Measurements from ENCODE around the gene ATG9B.
"Not testable (repeated sequence)": the region's sequence is repeated elsewhere in the genome, so short reads cannot be mapped to it uniquely, and the experiment has no call there.

Gene ATG9B

GRCh38 chr7:151028131-151028947 lies 4.0 kb upstream of the ATG9B start, which contains the start of gene ABCB8:
TSS of gene ABCB8 (plus strand) at chr7:151028450. CDS start at chr7:151028516, 66 bp downstream.
- H3K4me3 ChIP-seq (ENCODE audit: low read length) = peak within 1 kb of the TSS; percentile 82
- peak; percentile 37 for TF ChIP-seq CTCF (IDR thresholded peaks at IDR 0.05; ENCODE audit: insufficient read depth, low read depth, low read length, missing control alignments)

GRCh38 chr7:151027728-151028130 lies 3.4 kb upstream of the ATG9B start:
- not testable (repeated sequence) for DNase-seq (ENCODE audit: low read depth)
- H3K4me3 ChIP-seq (ENCODE audit: low read length) = peak overlapping the region; percentile 82

More at GRCh38 chr7:151028131-151028947, 4.0 kb upstream of the ATG9B start, which contains the start of gene ABCB8:
- DNase-seq (ENCODE audit: low read depth) = peak; percentile 99

- H3K4me3 ChIP-seq (ENCODE audit: low read length) = not testable (repeated sequence)
- DNase-seq (ENCODE audit: low read depth) = peak; percentile 36
These were observed 2.8 kb upstream of the ATG9B start for GRCh38 chr7:151026771-151027727.

GRCh38 chr7:151025924-151026671 lies 1.8 kb upstream of the ATG9B start:
- peak; percentile 88 for DNase-seq (ENCODE audit: low read depth)
- H3K4me3 ChIP-seq (ENCODE audit: low read length) = no peak overlapping the region
- TF ChIP-seq CTCF (IDR thresholded peaks at IDR 0.05; ENCODE audit: insufficient read depth, low read depth, low read length, missing control alignments) = no peak

GRCh38 chr7:151023232-151023631 lies 1.1 kb downstream of the ATG9B start:
- no peak for TF ChIP-seq CTCF (IDR thresholded peaks at IDR 0.05; ENCODE audit: insufficient read depth, low read depth, low read length, missing control alignments)
- H3K4me3 ChIP-seq (ENCODE audit: low read length) = no peak overlapping the region
- no peak for DNase-seq (ENCODE audit: low read depth)

- no peak for TF ChIP-seq CTCF (IDR thresholded peaks at IDR 0.05; ENCODE audit: insufficient read depth, low read depth, low read length, missing control alignments)
- no peak overlapping the region for H3K4me3 ChIP-seq (ENCODE audit: low read length)
- DNase-seq (ENCODE audit: low read depth) = no peak
These were observed 4.1 kb downstream of the ATG9B start for GRCh38 chr7:151020231-151020630.

GRCh38 chr7:151019130-151019447 lies 5.2 kb downstream of the ATG9B start:
- no peak overlapping the region for H3K4me3 ChIP-seq (ENCODE audit: low read length)
- no peak for DNase-seq (ENCODE audit: low read depth)

More at GRCh38 chr7:151019130-151019447, 5.2 kb downstream of the ATG9B start:
- TF ChIP-seq CTCF (IDR thresholded peaks at IDR 0.05; ENCODE audit: insufficient read depth, low read depth, low read length, missing control alignments) = no peak

All from epithelial cell of esophagus (primary cell).